Amniotic stem cell (primary cell): ENCODE measurements around the gene MISP3.
A peak's percentile ranks its signal among the peaks of the same experiment; 100 is the strongest.

ENCODE experiments used
- DNase-seq: peaks from one replicate; lab custom pipeline; 2025; lab: John Stamatoyannopoulos, UW

MISP3 gene

GRCh38 chr19:14080887-14081796 lies 8.6 kb downstream of the MISP3 start:
- peak; percentile 98 for DNase-seq

GRCh38 chr19:14081797-14082674 lies 9.4 kb downstream of the MISP3 start:
- no peak for DNase-seq

- no peak for DNase-seq
Measured at GRCh38 chr19:14082675-14082960, 10.0 kb downstream of the MISP3 start.

GRCh38 chr19:14085309-14085995 lies 12.9 kb downstream of the MISP3 start, which contains the start of gene C19orf67:
Gene C19orf67, minus strand, starts transcription at chr19:14085783. Its CDS starts 156 bp downstream, at chr19:14085627.
- no peak for DNase-seq

GRCh38 chr19:14086098-14086497 lies 13.5 kb downstream of the MISP3 start:
- no peak for DNase-seq

GRCh38 chr19:14088634-14089411 lies 16.2 kb downstream of the MISP3 start:
- DNase-seq: no peak

GRCh38 chr19:14089412-14089661 lies 16.8 kb downstream of the MISP3 start:
- no peak for DNase-seq

- no peak for DNase-seq
Measured at GRCh38 chr19:14089662-14090508, 17.3 kb downstream of the MISP3 start.

- peak; percentile 72 for DNase-seq
Measured at GRCh38 chr19:14090509-14091080, 18.0 kb downstream of the MISP3 start, which contains the start of gene SAMD1. Gene SAMD1, minus strand, starts transcription at chr19:14090751.

- no peak for DNase-seq
Measured at GRCh38 chr19:14091081-14091812, 18.7 kb downstream of the MISP3 start.

GRCh38 chr19:14091813-14092462 lies 19.4 kb downstream of the MISP3 start:
- DNase-seq: no peak

- DNase-seq: no peak
Measured at GRCh38 chr19:14093117-14093823, 20.7 kb downstream of the MISP3 start.

GRCh38 chr19:14094854-14095253 lies 22.3 kb downstream of the MISP3 start:
- DNase-seq: no peak

GRCh38 chr19:14096272-14096992 lies 23.8 kb downstream of the MISP3 start:
- DNase-seq: no peak

- no peak for DNase-seq
Measured at GRCh38 chr19:14097532-14098151, 25.1 kb downstream of the MISP3 start.

- DNase-seq: no peak
Measured at GRCh38 chr19:14101003-14101545, 28.5 kb downstream of the MISP3 start.

- DNase-seq: no peak
Measured at GRCh38 chr19:14102102-14102696, 29.6 kb downstream of the MISP3 start.
